ENCODE results near the gene HMBS.
"Not testable (repeated sequence)": the region's sequence is repeated elsewhere in the genome, so short reads cannot be mapped to it uniquely, and the experiment has no call there.

The HMBS gene

DNA sequence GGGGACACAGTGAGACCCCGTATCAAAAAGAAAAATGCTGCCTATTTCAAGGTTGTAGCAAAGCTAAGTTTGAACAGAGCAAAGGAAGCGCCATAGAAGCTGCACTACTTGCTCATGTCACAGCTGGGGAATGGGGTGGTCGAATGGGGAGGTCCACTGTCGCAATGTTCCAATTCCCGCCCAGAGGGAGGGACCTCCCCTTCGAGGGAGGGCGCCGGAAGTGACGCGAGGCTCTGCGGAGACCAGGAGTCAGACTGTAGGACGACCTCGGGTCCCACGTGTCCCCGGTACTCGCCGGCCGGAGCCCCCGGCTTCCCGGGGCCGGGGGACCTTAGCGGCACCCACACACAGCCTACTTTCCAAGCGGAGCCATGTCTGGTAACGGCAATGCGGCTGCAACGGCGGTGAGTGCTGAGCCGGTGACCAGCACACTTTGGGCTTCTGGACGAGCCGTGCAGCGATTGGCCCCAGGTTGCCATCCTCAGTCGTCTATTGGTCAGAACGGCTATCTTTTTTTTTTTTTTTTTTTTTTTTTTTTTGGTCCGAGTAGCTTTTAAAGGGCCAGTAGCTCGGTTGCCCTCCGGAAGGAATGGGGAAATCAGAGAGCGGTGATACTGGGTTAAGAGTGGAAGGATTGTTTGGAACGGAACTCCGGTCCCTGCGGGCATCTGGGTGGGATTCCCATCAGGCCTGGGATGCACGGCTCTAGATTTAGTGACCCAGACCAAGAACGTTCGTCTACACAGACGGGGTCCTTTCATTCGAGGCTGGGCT is at the start of gene HMBS:
HMBS (plus strand) TSS at position 219 of the 774 bp plus-strand sequence; CDS start at position 372, 153 bp downstream.
- Mint-ChIP-seq H3K4me1 (ENCODE audit: low read depth) (peaks cover 29% of the 10 kb centered on the region), H3K4me3 (peak within 1 kb of the TSS; percentile 98), H3K27me3 (ENCODE audit: low read depth) (no peaks in the 10 kb centered on the region), H3K36me3 (ENCODE audit: low read depth) (peaks cover 24% of the 10 kb centered on the region), H3K9me3 (no peaks in the 10 kb centered on the region), H3K27ac (peak within 1 kb of the TSS; percentile 86)
- DNase-seq (ENCODE audit: low spot score), result peak; percentile 95

DNA sequence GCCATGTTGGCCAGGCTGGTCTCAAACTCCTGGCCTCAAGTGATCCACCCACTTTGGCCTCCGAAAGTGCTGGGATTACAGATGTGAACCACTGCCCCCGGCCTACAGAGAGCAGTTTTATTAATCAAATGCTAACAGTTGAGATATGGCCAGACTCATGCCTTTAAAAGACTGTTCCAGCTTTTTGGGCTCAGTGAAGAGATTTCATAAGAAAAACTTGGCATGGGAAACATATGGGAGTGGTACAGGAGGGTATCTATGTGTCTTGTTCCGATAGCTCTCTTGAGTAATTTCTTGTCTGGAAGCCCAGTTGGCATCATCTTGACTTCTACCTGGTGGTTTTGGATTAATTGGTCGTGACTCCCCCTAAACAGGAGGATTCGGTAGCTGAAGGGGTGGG is 45.8 kb upstream of the HMBS start:
- no peak for DNase-seq (ENCODE audit: low spot score)
- H3K4me1 Mint-ChIP-seq (ENCODE audit: low read depth), result peaks cover 2% of the 10 kb centered on the region
- H3K9me3 Mint-ChIP-seq, result no peaks in the 10 kb centered on the region
- no peak overlapping the region for H3K4me3 Mint-ChIP-seq
- H3K27ac Mint-ChIP-seq, result no peak overlapping the region
- H3K27me3 Mint-ChIP-seq (ENCODE audit: low read depth), result no peaks in the 10 kb centered on the region
- no peaks in the 10 kb centered on the region for H3K36me3 Mint-ChIP-seq (ENCODE audit: low read depth)

DNA sequence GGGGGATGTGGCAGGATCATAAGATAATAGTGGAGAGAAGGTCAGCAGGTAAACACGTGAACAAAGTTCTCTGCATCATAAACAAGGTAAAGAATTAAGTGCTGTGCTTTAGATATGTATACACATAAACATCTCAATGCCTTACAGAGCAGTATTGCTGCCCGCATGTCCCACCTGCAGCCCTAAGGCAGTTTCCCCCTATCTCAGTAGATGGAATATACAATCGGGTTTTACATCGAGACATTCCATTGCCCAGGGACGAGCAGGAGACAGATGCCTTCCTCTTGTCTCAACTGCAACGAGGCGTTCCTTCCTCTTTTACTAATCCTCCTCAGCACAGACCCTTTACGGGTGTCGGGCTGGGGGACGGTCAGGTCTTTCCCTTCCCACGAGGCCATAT is 45.2 kb upstream of the HMBS start:
- H3K36me3 Mint-ChIP-seq (ENCODE audit: low read depth); H3K27ac Mint-ChIP-seq; H3K27me3 Mint-ChIP-seq (ENCODE audit: low read depth); H3K9me3 Mint-ChIP-seq; H3K4me3 Mint-ChIP-seq; DNase-seq (ENCODE audit: low spot score); H3K4me1 Mint-ChIP-seq (ENCODE audit: low read depth): not testable (repeated sequence)

DNA sequence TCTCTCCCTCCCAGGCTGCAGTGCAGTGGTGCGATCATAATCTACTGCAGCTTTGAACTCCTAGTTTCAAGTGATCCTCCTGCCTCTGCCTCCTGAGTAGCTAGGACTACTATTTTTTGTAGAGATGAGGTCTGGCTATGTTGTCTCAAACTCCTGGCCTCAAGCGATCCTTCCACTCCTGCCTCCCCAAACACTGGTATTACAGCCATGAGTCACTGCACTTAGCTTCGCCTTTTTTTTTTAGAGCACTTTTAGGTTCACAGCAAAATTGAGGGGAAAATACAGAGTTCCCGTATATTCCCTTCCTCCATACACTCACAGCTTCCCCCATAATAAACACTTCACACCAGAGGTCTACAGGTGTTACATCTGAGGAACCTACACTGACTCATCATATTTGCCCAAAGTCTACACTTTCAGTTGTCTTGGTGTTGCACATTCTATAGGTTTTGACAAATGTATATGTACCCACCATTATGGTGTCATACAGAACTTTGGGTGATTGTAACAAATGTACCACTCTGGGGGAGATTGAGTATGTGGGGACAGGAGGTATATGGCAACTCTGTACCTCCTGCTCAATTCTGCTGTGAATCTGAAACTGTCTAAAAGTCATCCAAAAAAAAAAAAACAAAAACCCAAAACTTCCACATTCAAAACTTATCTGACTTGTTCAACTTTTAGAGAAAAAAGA is 42.7 kb upstream of the HMBS start:
- no peak for DNase-seq (ENCODE audit: low spot score)
- H3K4me1 Mint-ChIP-seq (ENCODE audit: low read depth), result peaks cover 2% of the 10 kb centered on the region

DNA sequence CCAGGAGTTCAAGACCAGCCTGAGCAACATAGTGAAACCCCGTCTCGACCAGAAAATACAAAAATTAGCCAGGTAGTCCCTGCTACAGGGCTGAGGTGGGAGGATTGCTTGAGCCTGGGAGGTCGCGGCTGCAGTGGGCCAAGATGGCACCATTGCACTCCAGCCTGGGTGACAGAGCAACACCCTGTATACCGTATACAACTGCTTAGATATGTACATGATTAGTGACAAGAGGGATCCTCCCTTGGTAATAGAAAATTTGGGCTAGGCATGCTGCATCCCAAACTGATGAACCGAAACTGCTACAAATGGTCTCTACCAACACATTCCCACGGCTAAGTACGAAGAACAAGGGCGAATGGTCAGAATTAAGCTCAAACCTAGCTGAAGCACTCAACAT is 41.8 kb upstream of the HMBS start:
- no peak for DNase-seq (ENCODE audit: low spot score)
- Mint-ChIP-seq H3K4me1 (ENCODE audit: low read depth) (peaks cover 2% of the 10 kb centered on the region), H3K27ac (no peak overlapping the region), H3K27me3 (ENCODE audit: low read depth) (no peaks in the 10 kb centered on the region), H3K36me3 (ENCODE audit: low read depth) (peaks cover 30% of the 10 kb centered on the region), H3K9me3 (no peaks in the 10 kb centered on the region), H3K4me3 (no peak overlapping the region)

More for the DNA sequence above, 42.7 kb upstream of the HMBS start:
- H3K27ac Mint-ChIP-seq, result no peak overlapping the region
- H3K36me3 Mint-ChIP-seq (ENCODE audit: low read depth), result peaks cover 22% of the 10 kb centered on the region
- no peaks in the 10 kb centered on the region for H3K9me3 Mint-ChIP-seq
- no peak overlapping the region for H3K4me3 Mint-ChIP-seq
- no peaks in the 10 kb centered on the region for H3K27me3 Mint-ChIP-seq (ENCODE audit: low read depth)

DNA sequence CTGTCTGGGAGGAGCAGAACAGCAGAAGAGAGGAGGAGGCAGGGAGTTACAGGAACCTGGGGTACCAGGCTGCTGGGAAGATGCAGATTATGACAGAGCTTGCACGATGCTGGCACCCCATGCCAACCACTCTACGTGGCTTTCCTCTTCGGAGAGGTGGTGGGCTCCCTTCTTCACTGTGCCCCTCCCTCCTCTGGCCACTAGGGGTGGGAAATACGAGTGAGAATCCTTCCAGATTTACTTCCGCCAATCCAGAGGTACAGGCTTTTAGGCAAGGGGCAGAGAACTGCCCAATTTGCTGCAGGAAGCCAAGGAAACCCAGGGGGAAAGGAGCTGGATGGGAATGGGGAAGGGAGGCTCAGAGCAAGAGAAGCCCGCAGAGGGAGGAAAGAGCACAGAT is 40.0 kb upstream of the HMBS start:
- Mint-ChIP-seq H3K4me3 (no peak overlapping the region), H3K27ac (no peak overlapping the region), H3K4me1 (ENCODE audit: low read depth) (peaks cover 2% of the 10 kb centered on the region), H3K27me3 (ENCODE audit: low read depth) (no peaks in the 10 kb centered on the region), H3K9me3 (no peaks in the 10 kb centered on the region), H3K36me3 (ENCODE audit: low read depth) (peaks cover 42% of the 10 kb centered on the region)
- DNase-seq (ENCODE audit: low spot score), result no peak

DNA sequence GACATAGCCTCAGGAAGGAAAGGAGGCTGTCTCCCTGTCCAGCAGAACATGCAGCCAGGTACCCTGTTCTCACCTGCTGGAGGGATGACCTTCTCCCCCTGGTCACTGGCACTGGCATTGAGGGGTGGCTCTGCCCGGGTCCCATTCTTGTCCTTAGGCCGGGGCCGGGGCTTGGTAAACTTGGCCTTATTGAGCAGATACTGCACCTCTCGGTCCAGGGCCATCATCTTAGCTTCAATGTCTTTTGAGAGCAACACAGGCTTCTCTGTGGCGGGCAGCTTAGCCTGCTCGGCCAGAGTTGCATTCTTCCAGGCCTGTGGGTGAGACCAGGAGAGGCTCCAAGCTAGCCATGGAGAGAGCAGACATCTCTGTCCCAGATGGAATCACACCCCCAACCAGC is 38.2 kb upstream of the HMBS start:
- no peaks in the 10 kb centered on the region for H3K9me3 Mint-ChIP-seq
- peaks cover 2% of the 10 kb centered on the region for H3K4me1 Mint-ChIP-seq (ENCODE audit: low read depth)
- peaks cover 57% of the 10 kb centered on the region for H3K36me3 Mint-ChIP-seq (ENCODE audit: low read depth)
- no peak for DNase-seq (ENCODE audit: low spot score)
- H3K4me3 Mint-ChIP-seq, result no peak overlapping the region
- no peaks in the 10 kb centered on the region for H3K27me3 Mint-ChIP-seq (ENCODE audit: low read depth)
- H3K27ac Mint-ChIP-seq, result no peak overlapping the region

DNA sequence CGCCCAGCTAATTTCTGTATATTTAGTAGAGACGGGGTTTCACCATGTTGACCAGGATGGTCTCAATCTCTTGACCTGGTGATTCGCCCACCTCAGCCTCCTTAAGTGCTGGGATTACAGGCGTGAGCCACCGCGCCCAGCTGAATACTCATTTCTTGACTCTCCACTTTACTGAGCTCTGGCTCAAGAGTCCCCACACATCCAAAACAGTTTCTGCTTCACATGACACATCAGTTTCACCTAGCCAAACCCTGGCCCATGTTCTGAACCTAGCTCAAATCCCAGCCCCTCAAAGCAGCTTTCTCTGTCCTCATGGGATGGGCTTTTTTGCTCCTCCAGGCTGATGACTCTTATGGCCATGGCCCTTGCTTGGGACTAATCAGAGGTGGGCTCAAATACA is 37.5 kb upstream of the HMBS start:
- H3K9me3 Mint-ChIP-seq, result no peaks in the 10 kb centered on the region
- peaks cover 61% of the 10 kb centered on the region for H3K36me3 Mint-ChIP-seq (ENCODE audit: low read depth)
- H3K4me3 Mint-ChIP-seq, result no peak overlapping the region
- DNase-seq (ENCODE audit: low spot score), result no peak
- H3K27ac Mint-ChIP-seq, result no peak overlapping the region
- no peaks in the 10 kb centered on the region for H3K4me1 Mint-ChIP-seq (ENCODE audit: low read depth)
- no peaks in the 10 kb centered on the region for H3K27me3 Mint-ChIP-seq (ENCODE audit: low read depth)

DNA sequence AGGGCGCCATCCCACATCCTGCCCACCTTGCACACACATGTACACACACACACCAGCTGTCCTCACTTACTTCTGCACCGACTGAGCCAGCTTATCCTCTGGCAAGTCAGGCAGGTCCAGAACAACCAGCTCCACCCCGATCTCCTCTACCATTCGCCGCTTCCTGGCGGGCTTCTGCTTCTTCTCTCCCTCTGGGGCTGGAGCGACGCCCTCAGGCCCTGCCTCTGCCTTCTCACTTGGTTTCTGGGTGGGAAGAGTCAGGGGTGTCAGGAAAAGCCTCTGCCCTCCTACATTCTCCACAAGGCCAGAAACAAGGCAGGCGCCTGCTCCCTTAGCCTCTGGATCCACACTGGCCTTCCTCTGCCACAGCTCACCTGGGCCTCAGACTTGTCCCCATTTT is 36.0 kb upstream of the HMBS start:
- H3K4me3 Mint-ChIP-seq, result no peak overlapping the region

DNA sequence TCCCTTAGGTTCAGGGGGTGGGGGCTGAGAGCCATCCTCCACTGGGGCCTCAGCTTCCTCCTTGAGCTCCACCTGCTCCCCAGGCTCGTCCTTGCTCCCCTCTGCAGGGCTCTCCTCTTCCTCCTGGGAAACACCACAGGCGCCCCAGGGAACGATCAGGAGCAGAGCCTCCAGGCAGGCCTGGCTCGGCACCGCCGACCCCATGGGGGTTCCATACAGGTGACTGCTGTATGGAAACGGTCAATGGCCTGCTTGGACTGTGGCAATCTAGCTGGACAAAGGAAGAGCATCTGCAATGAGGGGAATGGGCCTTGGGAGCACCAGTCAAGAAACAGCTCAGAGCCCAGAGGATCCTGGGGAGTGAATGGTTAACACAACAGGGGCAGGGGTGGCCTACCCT is 35.6 kb upstream of the HMBS start:
- H3K27ac Mint-ChIP-seq, result no peak overlapping the region
- no peak overlapping the region for H3K4me3 Mint-ChIP-seq
- no peaks in the 10 kb centered on the region for H3K27me3 Mint-ChIP-seq (ENCODE audit: low read depth)
- H3K4me1 Mint-ChIP-seq (ENCODE audit: low read depth), result no peaks in the 10 kb centered on the region
- no peaks in the 10 kb centered on the region for H3K9me3 Mint-ChIP-seq
- DNase-seq (ENCODE audit: low spot score), result no peak
- H3K36me3 Mint-ChIP-seq (ENCODE audit: low read depth), result peaks cover 77% of the 10 kb centered on the region

More for the DNA sequence above, 36.0 kb upstream of the HMBS start:
- Mint-ChIP-seq H3K27me3 (ENCODE audit: low read depth) (no peaks in the 10 kb centered on the region), H3K27ac (no peak overlapping the region), H3K4me1 (ENCODE audit: low read depth) (no peaks in the 10 kb centered on the region), H3K36me3 (ENCODE audit: low read depth) (peaks cover 73% of the 10 kb centered on the region), H3K9me3 (no peaks in the 10 kb centered on the region)
- no peak for DNase-seq (ENCODE audit: low spot score)

DNA sequence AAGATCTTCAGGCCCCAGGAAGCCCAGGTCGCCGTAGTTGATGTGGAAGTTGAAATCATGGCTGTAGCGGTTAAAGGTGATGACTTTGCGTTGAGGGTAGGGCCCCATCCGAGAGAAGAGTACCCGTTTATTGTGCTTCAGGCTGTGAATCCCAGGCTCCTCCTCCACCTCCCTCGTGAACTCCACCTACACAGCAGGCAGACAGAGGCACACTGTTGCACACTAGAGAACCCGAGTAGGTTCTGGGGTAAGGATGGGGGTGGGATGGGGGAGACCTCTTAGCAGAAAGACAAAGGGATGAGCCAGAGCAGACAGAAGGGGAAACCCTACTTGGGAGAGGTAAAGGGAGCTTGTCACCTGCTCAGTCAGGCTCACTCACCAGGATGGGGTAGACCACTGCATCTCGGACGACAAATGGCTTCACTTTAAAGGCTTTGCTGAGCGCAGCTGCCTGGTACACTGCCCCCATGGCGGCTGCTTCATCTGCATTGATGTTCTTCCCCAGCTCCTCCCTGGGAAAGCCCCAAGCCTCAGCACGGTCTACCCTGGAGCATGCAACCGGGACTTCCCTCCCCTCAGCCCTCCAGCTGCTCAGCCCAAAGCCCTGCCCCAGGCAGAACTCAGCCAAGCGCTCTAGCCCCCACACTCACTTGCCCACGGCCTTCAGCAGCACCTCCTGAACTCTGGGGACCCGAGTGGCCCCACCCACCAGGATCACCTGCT is 33.1 kb upstream of the HMBS start:
- Mint-ChIP-seq H3K27ac (no peak overlapping the region), H3K36me3 (ENCODE audit: low read depth) (peaks cover 77% of the 10 kb centered on the region), H3K27me3 (ENCODE audit: low read depth) (no peaks in the 10 kb centered on the region), H3K9me3 (no peaks in the 10 kb centered on the region), H3K4me3 (no peak overlapping the region), H3K4me1 (ENCODE audit: low read depth) (peaks cover 12% of the 10 kb centered on the region)
- DNase-seq (ENCODE audit: low spot score), result no peak

DNA sequence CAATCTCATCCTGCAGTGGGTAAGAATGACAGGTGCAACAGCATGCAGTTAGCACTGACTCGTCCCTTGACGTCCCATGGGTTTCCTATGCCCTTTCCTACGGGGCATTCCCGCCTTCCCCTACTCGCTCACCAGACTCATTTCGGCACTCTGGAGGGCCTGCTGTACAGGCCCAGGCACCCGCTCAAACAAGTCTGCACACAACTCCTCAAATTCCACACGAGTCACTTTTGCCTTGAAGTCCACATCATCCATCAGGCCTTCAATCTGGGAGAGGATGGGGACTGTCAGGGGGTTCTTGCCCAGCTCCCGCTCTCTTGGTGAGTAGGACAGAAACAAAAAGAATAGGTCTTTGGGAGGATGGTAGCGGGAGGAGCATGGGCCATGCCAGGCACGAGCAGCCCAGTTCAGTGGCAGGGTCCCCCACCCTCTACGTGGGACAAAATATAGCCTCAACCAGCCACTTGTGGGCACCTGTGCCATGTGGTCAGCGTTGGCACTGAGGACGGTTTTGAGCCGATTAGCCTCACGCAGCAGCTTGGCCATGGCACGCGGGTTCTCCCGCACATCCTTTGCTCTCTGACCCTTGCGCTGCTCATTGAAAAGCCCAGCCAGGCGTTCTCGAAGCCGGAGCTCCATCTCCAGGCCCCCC is 32.4 kb upstream of the HMBS start:
- peaks cover 12% of the 10 kb centered on the region for H3K4me1 Mint-ChIP-seq (ENCODE audit: low read depth)
- no peak overlapping the region for H3K27ac Mint-ChIP-seq
- peaks cover 72% of the 10 kb centered on the region for H3K36me3 Mint-ChIP-seq (ENCODE audit: low read depth)
- no peaks in the 10 kb centered on the region for H3K9me3 Mint-ChIP-seq
- no peaks in the 10 kb centered on the region for H3K27me3 Mint-ChIP-seq (ENCODE audit: low read depth)
- no peak for DNase-seq (ENCODE audit: low spot score)
- H3K4me3 Mint-ChIP-seq, result no peak overlapping the region

DNA sequence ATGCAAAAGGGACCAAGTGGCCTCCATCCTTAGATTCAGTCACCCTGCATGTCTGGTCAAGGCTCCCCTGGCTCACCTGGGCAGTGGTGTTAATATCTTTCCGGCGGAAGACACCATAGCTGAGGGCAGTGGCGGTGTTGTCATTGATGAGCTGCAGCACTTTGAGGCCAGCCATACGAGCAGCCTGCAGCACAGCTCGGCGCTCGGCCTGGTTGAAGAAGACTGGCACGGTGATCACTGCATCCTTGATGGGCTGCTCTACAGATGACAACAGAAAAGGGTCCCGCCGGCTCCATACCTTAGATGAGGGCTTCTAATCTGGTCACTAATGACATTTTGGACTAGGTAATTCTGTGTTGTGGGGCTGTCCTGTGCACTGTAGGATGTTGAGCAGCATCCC is 30.3 kb upstream of the HMBS start:
- Mint-ChIP-seq H3K27me3 (ENCODE audit: low read depth) (no peaks in the 10 kb centered on the region), H3K36me3 (ENCODE audit: low read depth) (peaks cover 63% of the 10 kb centered on the region), H3K4me1 (ENCODE audit: low read depth) (peaks cover 19% of the 10 kb centered on the region), H3K9me3 (no peaks in the 10 kb centered on the region), H3K27ac (no peak overlapping the region), H3K4me3 (peak overlapping the region; percentile 51)
- DNase-seq (ENCODE audit: low spot score), result no peak

DNA sequence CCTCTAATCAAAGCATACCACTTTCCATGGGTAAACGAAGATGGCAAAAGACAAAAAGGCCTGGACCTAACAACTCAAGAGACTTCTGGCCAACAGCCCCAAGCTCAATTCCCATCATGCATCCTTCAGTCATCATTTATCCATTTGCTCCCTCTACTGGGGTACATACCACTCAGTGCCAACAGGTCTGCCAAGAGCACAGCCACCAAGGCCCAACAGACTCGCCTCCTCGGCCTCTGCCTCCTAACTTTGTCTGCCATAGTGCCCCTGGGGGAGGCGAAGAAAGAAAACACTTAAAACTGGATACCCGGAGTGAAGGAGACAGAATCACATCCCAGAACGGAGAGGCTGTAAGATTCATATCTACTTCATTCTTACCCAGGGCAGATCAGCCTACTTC is 28.8 kb upstream of the HMBS start:
- Mint-ChIP-seq H3K36me3 (ENCODE audit: low read depth) (peaks cover 53% of the 10 kb centered on the region), H3K4me3 (peak overlapping the region; percentile 91), H3K27ac (peak overlapping the region; percentile 83), H3K4me1 (ENCODE audit: low read depth) (peaks cover 19% of the 10 kb centered on the region), H3K27me3 (ENCODE audit: low read depth) (no peaks in the 10 kb centered on the region), H3K9me3 (no peaks in the 10 kb centered on the region)
- no peak for DNase-seq (ENCODE audit: low spot score)

All from T-helper 2 cell treated with Interferon-gamma antibody and Interleukin-4, amounts not matched to agents 5 μg/mL and 100 μg/mL, for 36 hours (primary cell).